Measurements from ENCODE around the gene SH3PXD2A. TPM values are rescaled to one million over a fixed set of nuclear protein-coding genes. Genes with fewer than 3 reads are reported as not detected.

Gene SH3PXD2A
- total RNA-seq, 4 donors from 2014 or later = 26.5 to 56.9 (median 33.3) TPM

DNA sequence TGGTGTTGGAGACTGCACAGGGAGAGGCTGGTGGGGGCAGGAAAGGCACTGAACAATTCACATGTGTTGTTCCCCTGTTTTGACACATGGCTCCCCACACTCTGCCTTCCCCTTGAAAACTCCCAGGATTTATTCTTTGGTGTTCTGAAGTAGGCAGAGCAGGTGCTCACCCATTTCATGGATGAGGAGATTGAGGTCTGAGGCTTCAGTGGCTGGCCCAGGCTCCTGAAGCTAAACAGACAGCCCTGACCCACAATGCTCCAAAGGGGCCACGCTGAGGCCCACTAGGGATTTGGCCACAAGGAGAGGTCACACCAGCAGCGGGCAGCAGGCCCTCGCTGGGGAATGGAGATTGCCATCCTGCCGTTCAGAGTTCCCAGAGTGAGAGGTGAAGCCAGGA lies 157.6 kb downstream of the SH3PXD2A start:
- intact Hi-C loops (cut with DNase I; ENCODE audit: low total_unique reads) = no loop called here
- in situ Hi-C loops (cut with MboI; ENCODE audit: low pct_ligation_motif_present in 1 of 4, low pct_unique_long_range_greater_than_20kb in 1 of 4, low sequenced_read_pairs in 3 of 4) = loop anchor here in 1 of 4 donors (25.0 kb wide), 1 partner anchor 285 kb away; no protein-coding TSS in a partner anchor
- Histone ChIP-seq H3K36me3 (no peaks in the 10 kb centered on the region), H3K4me1 (peaks cover 17 to 41% (median 35%) of the 10 kb centered on the region in 4 donors), H3K27ac (peak overlapping the region in 1 of 4 donors; percentile 43), H3K27me3 (no peaks in the 10 kb centered on the region), H3K9me3 (no peaks in the 10 kb centered on the region), H3K4me3 (no peak overlapping the region)
- DNase-seq = no peak
- 93% methylated on average over 3 of the region's 4 CpGs; no CpG with 5 or more reads in 1 of the 2 donors for WGBS, 2 donors (ENCODE audit: low coverage in 1 of 2)
- TF ChIP-seq EP300 (IDR thresholded peaks at IDR 0.05; ENCODE audit: low read depth) (no peak), POLR2A (IDR thresholded peaks at IDR 0.05) (no peak), POLR2AphosphoS5 (IDR thresholded peaks at IDR 0.05) (no peak)
- TF ChIP-seq, protein P1, sequence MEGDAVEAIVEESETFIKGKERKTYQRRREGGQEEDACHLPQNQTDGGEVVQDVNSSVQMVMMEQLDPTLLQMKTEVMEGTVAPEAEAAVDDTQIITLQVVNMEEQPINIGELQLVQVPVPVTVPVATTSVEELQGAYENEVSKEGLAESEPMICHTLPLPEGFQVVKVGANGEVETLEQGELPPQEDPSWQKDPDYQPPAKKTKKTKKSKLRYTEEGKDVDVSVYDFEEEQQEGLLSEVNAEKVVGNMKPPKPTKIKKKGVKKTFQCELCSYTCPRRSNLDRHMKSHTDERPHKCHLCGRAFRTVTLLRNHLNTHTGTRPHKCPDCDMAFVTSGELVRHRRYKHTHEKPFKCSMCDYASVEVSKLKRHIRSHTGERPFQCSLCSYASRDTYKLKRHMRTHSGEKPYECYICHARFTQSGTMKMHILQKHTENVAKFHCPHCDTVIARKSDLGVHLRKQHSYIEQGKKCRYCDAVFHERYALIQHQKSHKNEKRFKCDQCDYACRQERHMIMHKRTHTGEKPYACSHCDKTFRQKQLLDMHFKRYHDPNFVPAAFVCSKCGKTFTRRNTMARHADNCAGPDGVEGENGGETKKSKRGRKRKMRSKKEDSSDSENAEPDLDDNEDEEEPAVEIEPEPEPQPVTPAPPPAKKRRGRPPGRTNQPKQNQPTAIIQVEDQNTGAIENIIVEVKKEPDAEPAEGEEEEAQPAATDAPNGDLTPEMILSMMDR (IDR thresholded peaks at IDR 0.05) = no peak

DNA sequence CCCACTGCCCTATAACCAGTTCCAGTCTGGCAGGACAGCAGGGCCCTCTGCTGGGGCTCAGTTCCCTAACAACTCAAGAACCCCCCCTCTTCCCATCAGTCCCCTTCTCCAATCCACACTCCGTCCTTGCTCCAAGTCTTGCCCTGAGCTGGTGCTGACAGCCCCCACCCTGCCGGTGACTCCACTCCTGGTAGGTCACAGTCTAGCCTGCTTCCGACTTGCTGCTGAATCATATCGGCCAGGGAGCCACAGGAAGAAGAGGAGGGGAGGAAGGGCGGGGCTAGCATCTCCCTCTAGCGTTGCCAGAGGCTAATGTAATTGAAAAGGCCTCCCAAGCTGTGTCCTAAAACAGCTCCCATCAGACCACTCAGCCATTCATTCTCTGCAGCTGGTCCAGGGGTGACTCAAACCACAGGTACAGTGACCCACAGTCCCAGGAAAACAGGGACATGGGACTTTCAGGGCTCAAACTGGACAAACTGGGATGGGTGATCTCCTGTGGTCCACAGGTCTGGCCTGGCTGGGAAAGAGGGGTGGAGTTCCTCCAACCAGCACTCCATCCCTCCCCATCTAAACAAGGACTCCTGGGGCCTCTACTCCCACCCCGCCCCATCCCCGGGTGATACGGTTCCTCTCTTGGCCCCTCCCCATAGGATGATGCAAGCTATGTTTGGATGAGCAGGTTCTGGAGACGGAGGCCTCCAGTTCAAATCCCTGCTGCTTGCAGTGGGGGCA lies 158.8 kb downstream of the SH3PXD2A start:
- TF ChIP-seq, protein P1 (IDR thresholded peaks at IDR 0.05) = peak in 3 of 5 experiments; percentile 14 to 30 (median 21)
- TF ChIP-seq EP300 (IDR thresholded peaks at IDR 0.05; ENCODE audit: low read depth) = no peak
- in situ Hi-C loops (cut with MboI; ENCODE audit: low pct_ligation_motif_present in 1 of 4, low pct_unique_long_range_greater_than_20kb in 1 of 4, low sequenced_read_pairs in 3 of 4) (loop anchor here in 1 of 4 donors (25.0 kb wide), 1 partner anchor 284 kb away; no protein-coding TSS in a partner anchor), intact Hi-C loops (cut with DNase I; ENCODE audit: low total_unique reads) (no loop called here)
- H3K4me1 ChIP-seq = peaks cover 17 to 48% (median 41%) of the 10 kb centered on the region in 4 donors
- no peaks in the 10 kb centered on the region for H3K36me3 ChIP-seq
- no peaks in the 10 kb centered on the region for H3K27me3 ChIP-seq
- H3K4me3 ChIP-seq = no peak overlapping the region
- H3K27ac ChIP-seq = peak overlapping the region; percentile 61 to 79 (median 68)
- peak; percentile 67 for DNase-seq
- no peaks in the 10 kb centered on the region for H3K9me3 ChIP-seq
- 31% methylated on average over 10 of the region's 10 CpGs; no CpG with 5 or more reads in 1 of the 2 donors for WGBS, 2 donors (ENCODE audit: low coverage in 1 of 2)

DNA sequence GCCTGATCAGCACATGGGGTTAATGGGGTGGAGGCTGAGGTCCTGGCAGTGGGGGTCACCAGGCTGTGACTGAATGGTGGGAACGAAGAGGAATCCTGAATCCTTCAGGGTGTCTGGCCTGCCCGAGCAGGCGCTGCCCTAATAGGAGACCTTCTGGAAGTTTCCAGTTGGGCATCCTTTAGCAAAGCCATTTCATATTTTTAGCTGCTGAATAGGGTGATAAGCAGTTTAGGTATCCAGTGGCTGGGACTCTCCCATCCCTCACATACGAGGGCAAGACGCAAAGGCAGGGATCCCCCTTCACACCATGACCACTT lies 159.3 kb downstream of the SH3PXD2A start:
- intact Hi-C loops (cut with DNase I; ENCODE audit: low total_unique reads) (no loop called here), in situ Hi-C loops (cut with MboI; ENCODE audit: low pct_ligation_motif_present in 1 of 4, low pct_unique_long_range_greater_than_20kb in 1 of 4, low sequenced_read_pairs in 3 of 4) (loop anchor here in 1 of 4 donors (25.0 kb wide), 1 partner anchor 284 kb away; no protein-coding TSS in a partner anchor)
- DNase-seq = no peak
- TF ChIP-seq, protein P1 (IDR thresholded peaks at IDR 0.05) = no peak
- TF ChIP-seq POLR2AphosphoS5 (IDR thresholded peaks at IDR 0.05) (no peak), EP300 (IDR thresholded peaks at IDR 0.05; ENCODE audit: low read depth) (no peak), POLR2A (IDR thresholded peaks at IDR 0.05) (no peak)
- H3K36me3 ChIP-seq = no peaks in the 10 kb centered on the region
- H3K4me3 ChIP-seq = no peak overlapping the region
- H3K9me3 ChIP-seq = no peaks in the 10 kb centered on the region
- 73% methylated on average over 5 of the region's 5 CpGs; no CpG with 5 or more reads in 1 of the 2 donors for WGBS, 2 donors (ENCODE audit: low coverage in 1 of 2)
- peak overlapping the region; percentile 61 to 79 (median 68) for H3K27ac ChIP-seq
- peaks cover 17 to 48% (median 41%) of the 10 kb centered on the region in 4 donors for H3K4me1 ChIP-seq
- H3K27me3 ChIP-seq = no peaks in the 10 kb centered on the region

DNA sequence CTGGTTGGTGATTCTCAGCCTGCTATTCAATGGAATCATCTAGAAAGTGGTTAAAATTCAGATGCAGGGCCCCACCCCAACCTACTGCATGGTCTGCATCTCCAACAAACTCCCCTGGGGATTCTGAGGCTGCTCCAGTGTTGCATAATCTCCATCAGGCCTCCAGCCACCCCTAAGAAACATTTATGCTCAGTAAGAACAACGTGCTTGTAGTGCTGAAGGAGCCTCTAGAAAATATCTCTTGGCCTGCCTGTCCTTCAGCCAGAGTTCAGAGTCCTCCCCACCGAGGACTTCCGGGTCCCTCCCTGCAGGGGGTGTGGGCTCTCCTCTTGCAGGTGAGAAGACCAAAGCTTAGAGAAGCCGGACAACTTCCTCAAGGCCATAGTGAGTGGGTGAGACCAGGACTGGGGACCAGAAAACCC lies 159.8 kb downstream of the SH3PXD2A start:
- peaks cover 17 to 48% (median 41%) of the 10 kb centered on the region in 4 donors for H3K4me1 ChIP-seq
- intact Hi-C loops (cut with DNase I; ENCODE audit: low total_unique reads) (no loop called here), in situ Hi-C loops (cut with MboI; ENCODE audit: low pct_ligation_motif_present in 1 of 4, low pct_unique_long_range_greater_than_20kb in 1 of 4, low sequenced_read_pairs in 3 of 4) (loop anchor here in 1 of 4 donors (25.0 kb wide), 1 partner anchor 283 kb away; no protein-coding TSS in a partner anchor)
- H3K36me3 ChIP-seq = no peaks in the 10 kb centered on the region
- H3K4me3 ChIP-seq = no peak overlapping the region
- TF ChIP-seq, protein P1 (IDR thresholded peaks at IDR 0.05) = no peak
- TF ChIP-seq POLR2AphosphoS5 (IDR thresholded peaks at IDR 0.05) (no peak), POLR2A (IDR thresholded peaks at IDR 0.05) (no peak), EP300 (IDR thresholded peaks at IDR 0.05; ENCODE audit: low read depth) (no peak)
- peak overlapping the region; percentile 61 to 79 (median 68) for H3K27ac ChIP-seq
- H3K27me3 ChIP-seq = no peaks in the 10 kb centered on the region
- H3K9me3 ChIP-seq = no peaks in the 10 kb centered on the region
- peak; percentile 77 for DNase-seq
- WGBS, 2 donors (ENCODE audit: low coverage in 1 of 2) = 43% methylated on average over 4 of the region's 4 CpGs; no CpG with 5 or more reads in 1 of the 2 donors
